ENCODE data around the gene FTCD. TPM values are rescaled to one million over a fixed set of nuclear protein-coding genes. Genes with fewer than 3 reads are reported as not detected.

FTCD gene
- total RNA-seq, 1 donor from 2014 or later = 0.85 TPM

DNA sequence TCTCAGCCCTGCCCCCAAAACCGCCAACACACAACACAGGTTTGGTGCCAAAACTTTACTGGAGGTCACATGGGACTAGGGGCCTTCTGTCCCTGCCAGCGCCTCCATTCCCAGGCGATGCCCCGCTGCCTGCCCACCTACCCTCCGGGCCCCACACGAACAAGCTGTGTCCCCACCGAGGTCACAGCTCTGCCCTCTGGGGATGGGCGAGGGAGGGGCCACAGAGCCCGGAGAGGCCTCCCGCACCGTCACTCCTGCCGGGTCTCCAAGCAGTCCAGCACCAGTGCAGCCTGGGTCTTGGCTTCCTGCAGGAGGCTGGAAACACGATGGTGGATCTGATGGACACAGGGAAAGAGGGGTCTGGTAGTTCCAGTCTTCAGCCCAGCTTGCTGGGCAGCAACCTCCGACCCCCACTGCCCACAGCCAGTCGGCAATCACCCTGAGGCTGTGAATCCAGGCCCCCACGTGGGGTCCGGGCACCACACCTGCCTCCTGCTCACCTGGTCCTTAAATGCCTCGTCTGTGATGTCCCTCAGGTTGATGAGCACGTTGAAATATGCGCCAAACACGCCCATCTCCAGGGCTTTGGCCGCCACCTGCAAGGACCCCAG, 18.5 kb downstream of the FTCD start:
- Histone ChIP-seq H3K9me3 (no peaks in the 10 kb centered on the region), H3K27ac (no peak overlapping the region), H3K4me3 (no peak overlapping the region), H3K36me3 (peaks cover 0 to 8% of the 10 kb centered on the region in 2 donors), H3K27me3 (no peaks in the 10 kb centered on the region), H3K4me1 (no peaks in the 10 kb centered on the region)
- no peak for DNase-seq (ENCODE audit: low spot score in 2 of 2)
- TF ChIP-seq, protein P1, sequence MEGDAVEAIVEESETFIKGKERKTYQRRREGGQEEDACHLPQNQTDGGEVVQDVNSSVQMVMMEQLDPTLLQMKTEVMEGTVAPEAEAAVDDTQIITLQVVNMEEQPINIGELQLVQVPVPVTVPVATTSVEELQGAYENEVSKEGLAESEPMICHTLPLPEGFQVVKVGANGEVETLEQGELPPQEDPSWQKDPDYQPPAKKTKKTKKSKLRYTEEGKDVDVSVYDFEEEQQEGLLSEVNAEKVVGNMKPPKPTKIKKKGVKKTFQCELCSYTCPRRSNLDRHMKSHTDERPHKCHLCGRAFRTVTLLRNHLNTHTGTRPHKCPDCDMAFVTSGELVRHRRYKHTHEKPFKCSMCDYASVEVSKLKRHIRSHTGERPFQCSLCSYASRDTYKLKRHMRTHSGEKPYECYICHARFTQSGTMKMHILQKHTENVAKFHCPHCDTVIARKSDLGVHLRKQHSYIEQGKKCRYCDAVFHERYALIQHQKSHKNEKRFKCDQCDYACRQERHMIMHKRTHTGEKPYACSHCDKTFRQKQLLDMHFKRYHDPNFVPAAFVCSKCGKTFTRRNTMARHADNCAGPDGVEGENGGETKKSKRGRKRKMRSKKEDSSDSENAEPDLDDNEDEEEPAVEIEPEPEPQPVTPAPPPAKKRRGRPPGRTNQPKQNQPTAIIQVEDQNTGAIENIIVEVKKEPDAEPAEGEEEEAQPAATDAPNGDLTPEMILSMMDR (IDR thresholded peaks at IDR 0.05) = no peak
- intact Hi-C loops (cut with DNase I) = no loop called here

DNA sequence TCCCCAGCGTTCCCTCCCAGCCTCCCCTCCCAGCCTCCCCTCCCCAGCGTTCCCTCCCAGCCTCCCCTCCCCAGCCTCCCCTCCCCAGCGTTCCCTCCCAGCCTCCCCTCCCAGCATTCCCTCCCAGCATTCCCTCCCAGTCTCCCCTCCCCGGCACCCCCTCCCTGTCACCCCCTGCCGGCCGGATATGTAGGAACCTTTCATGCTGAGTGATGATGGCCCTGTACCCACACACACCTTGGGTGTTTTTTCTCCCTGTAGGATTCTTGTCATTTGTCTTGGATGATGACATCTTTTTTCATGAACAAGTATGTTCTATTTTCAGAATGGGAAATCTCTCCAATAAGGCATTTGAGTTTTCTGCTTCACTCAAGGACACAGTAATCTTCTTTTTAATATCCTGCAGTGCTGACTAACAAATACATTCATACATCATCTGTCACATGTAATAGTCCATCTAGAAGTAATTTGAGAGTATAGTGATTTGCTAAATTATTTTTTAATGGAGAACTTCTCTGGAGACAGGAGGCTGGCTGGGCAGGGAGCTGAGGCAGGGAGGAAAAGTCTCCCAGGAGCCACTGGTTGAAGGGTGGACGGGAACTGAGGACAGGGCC, 19.5 kb downstream of the FTCD start:
- DNase-seq (ENCODE audit: low spot score in 2 of 2) = no peak
- Histone ChIP-seq H3K4me3 (no peak overlapping the region), H3K9me3 (no peaks in the 10 kb centered on the region), H3K4me1 (no peaks in the 10 kb centered on the region), H3K36me3 (peaks cover 0 to 9% of the 10 kb centered on the region in 2 donors), H3K27me3 (no peaks in the 10 kb centered on the region), H3K27ac (no peak overlapping the region)
- TF ChIP-seq, protein P1 (IDR thresholded peaks at IDR 0.05) = no peak
- intact Hi-C loops (cut with DNase I) = no loop called here

DNA sequence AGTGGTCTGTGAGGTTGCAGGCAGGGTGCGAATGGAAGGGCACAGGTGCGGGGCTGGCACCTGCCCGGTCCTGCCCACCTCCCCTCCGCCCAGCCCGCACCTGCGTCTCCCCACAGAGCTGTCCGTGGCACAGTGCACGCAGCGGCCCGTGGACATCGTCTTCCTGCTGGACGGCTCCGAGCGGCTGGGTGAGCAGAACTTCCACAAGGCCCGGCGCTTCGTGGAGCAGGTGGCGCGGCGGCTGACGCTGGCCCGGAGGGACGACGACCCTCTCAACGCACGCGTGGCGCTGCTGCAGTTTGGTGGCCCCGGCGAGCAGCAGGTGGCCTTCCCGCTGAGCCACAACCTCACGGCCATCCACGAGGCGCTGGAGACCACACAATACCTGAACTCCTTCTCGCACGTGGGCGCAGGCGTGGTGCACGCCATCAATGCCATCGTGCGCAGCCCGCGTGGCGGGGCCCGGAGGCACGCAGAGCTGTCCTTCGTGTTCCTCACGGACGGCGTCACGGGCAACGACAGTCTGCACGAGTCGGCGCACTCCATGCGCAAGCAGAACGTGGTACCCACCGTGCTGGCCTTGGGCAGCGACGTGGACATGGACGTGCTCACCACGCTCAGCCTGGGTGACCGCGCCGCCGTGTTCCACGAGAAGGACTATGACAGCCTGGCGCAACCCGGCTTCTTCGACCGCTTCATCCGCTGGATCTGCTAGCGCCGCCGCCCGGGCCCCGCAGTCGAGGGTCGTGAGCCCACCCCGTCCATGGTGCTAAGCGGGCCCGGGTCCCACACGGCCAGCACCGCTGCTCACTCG, 23.3 kb downstream of the FTCD start:
- no peak overlapping the region for H3K27ac ChIP-seq
- H3K4me3 ChIP-seq = no peak overlapping the region
- TF ChIP-seq, protein P1 (IDR thresholded peaks at IDR 0.05) = no peak
- H3K4me1 ChIP-seq = no peaks in the 10 kb centered on the region
- DNase-seq (ENCODE audit: low spot score in 2 of 2) = no peak
- H3K36me3 ChIP-seq = peaks cover 25 to 35% of the 10 kb centered on the region in 2 donors
- intact Hi-C loops (cut with DNase I) = no loop called here
- no peaks in the 10 kb centered on the region for H3K9me3 ChIP-seq
- no peaks in the 10 kb centered on the region for H3K27me3 ChIP-seq

DNA sequence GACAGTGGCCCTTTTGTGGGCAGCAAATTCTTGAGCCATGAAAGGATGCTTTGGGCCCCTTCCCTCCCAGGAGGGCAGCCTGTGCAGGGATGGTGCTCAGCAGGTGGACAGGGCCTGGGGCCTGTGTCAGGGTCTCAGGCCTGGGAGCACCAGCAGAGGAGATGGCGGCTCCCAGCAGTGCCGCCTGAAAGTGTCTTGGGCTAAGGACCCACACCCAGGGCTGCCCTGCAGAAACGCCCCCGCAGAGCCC, 23.9 kb downstream of the FTCD start:
- Histone ChIP-seq H3K4me1 (no peaks in the 10 kb centered on the region), H3K9me3 (no peaks in the 10 kb centered on the region), H3K27ac (peak overlapping the region in 1 of 2 donors; percentile 34), H3K36me3 (peaks cover 30 to 40% of the 10 kb centered on the region in 2 donors), H3K4me3 (no peak overlapping the region), H3K27me3 (no peaks in the 10 kb centered on the region)
- TF ChIP-seq, protein P1 (IDR thresholded peaks at IDR 0.05) = no peak
- DNase-seq (ENCODE audit: low spot score in 2 of 2) = no peak
- intact Hi-C loops (cut with DNase I) = no loop called here

DNA sequence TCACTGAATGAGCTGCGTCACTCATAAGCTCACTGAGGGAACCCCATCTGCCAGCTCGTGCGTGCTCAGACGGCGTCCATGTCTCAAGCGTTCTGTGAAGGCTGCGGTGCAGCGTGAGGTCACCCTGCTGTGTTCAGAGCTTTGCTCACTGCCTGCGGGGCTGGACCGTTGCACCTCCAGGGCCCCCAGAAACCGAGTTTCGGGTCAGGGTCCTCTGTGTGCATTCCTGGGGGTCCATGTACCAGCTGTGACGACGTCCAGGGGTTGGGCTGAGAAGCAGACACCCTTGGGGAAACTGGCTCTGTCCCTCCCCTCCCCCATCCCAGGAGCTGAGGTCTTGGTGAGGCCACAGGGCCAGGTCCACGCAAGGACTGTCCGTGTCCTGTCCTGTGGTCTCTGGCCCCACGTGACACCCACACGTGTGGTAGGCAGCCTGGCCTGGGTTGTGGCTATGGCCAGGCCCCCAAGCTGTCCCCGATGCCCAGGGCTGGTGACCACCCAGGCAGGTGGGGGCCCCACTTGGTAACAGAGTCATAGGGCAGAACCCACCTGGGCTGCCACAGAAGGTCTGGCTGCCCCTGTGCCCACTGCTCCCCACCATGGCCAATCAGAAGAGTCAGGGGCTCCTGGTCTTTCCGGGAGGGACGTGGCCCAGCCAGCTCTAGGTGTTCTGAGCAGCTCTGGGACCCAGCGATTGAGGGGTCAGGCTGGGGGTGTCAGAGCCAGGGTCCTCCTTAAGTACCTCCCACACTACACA, 24.4 kb downstream of the FTCD start:
- H3K27me3 ChIP-seq = no peaks in the 10 kb centered on the region
- peak overlapping the region in 1 of 2 donors; percentile 34 for H3K27ac ChIP-seq
- H3K36me3 ChIP-seq = peaks cover 35 to 45% of the 10 kb centered on the region in 2 donors
- H3K4me1 ChIP-seq = no peaks in the 10 kb centered on the region
- H3K4me3 ChIP-seq = no peak overlapping the region
- TF ChIP-seq, protein P1 (IDR thresholded peaks at IDR 0.05) = no peak
- no peaks in the 10 kb centered on the region for H3K9me3 ChIP-seq
- intact Hi-C loops (cut with DNase I) = no loop called here
- DNase-seq (ENCODE audit: low spot score in 2 of 2) = no peak
